ENCODE data around the gene LIME1. TPM values are rescaled to one million over a fixed set of nuclear protein-coding genes. Genes with fewer than 3 reads are reported as not detected.

Gene LIME1
- total RNA-seq, 1 experiment from 2014 or later, result 25.8 TPM

DNA sequence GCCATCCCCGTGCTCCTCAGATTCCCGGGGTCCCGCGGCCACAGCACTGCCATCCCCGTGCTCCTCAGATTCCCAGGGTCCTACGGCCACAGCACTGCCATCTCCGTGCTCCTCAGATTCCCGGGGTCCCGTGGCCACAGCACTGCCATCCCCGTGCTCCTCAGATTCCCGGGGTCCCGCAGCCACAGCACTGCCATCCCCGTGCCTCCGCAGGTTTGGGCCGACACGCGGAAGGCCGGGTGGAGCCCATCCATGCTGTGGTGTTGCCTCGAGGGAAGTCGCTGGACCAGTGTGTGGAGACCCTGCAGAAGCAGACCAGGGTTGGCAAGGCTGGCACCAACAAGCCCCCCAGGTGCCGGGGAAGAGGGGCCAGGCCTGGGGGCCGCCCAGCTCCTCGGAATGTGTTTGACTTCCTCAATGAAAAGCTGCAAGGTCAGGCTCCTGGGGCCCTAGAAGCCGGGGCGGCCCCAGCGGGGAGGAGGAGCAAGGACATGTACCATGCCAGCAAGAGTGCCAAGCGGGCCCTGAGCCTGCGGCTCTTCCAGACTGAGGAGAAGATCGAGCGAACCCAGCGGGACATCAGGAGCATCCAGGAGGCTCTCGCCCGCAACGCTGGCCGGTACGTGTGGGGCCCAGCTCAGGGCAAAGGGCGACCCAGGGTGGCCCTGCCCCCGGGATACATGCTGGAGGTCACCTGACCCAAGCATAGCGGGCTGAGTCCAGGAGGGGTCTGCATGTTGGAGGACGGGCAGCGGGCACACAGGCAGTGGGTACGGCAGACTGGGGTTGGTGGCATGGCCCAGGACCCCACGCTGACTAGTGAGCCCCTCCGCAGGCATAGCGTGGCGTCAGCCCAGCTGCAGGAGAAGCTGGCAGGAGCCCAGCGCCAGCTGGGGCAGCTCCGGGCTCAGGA lies 1.3 kb upstream of the LIME1 start:
- no peak for DNase-seq
- H3K9me3 Mint-ChIP-seq (ENCODE audit: low read depth, unreplicated experiment), result no peaks in the 10 kb centered on the region
- intact Hi-C loops (cut with micrococcal nuclease; ENCODE audit: unreplicated experiment), result no loop called here
- TF ChIP-seq, protein P1, sequence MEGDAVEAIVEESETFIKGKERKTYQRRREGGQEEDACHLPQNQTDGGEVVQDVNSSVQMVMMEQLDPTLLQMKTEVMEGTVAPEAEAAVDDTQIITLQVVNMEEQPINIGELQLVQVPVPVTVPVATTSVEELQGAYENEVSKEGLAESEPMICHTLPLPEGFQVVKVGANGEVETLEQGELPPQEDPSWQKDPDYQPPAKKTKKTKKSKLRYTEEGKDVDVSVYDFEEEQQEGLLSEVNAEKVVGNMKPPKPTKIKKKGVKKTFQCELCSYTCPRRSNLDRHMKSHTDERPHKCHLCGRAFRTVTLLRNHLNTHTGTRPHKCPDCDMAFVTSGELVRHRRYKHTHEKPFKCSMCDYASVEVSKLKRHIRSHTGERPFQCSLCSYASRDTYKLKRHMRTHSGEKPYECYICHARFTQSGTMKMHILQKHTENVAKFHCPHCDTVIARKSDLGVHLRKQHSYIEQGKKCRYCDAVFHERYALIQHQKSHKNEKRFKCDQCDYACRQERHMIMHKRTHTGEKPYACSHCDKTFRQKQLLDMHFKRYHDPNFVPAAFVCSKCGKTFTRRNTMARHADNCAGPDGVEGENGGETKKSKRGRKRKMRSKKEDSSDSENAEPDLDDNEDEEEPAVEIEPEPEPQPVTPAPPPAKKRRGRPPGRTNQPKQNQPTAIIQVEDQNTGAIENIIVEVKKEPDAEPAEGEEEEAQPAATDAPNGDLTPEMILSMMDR (IDR thresholded peaks at IDR 0.05; ENCODE audit: unreplicated experiment), result no peak
- peak overlapping the region; percentile 19 for H3K27ac Mint-ChIP-seq (ENCODE audit: unreplicated experiment)
- H3K4me3 Mint-ChIP-seq (ENCODE audit: low read depth, unreplicated experiment), result no peak overlapping the region
- TSS peak; percentile 47 for BruUV-seq (replicated peaks)
- no peaks in the 10 kb centered on the region for H3K27me3 Mint-ChIP-seq (ENCODE audit: unreplicated experiment)
- CTCF ChIA-PET, result no interaction called here
- peaks cover 46% of the 10 kb centered on the region for H3K36me3 Mint-ChIP-seq (ENCODE audit: insufficient read depth, unreplicated experiment)
- no peaks in the 10 kb centered on the region for H3K4me1 Mint-ChIP-seq (ENCODE audit: low read depth, unreplicated experiment)

GRCh38 chr20:63736893-63737694 lies 630 bp downstream of the LIME1 start:
- H3K27me3 Mint-ChIP-seq (ENCODE audit: unreplicated experiment), result no peaks in the 10 kb centered on the region

DNA sequence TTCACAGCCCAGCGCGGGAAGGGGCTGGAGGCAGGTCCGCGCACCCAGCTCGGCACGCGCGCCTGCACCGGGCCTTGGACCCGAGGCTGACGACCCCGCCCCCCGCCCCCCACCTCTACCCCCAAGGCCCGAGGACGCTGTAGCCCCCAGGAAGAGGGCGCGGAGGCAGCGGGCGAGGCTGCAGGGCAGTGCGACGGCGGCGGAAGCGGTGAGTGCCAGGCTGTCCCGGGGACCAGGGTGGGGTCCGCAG lies 1.2 kb downstream of the LIME1 start:
- DNase-seq, result no peak
- no peaks in the 10 kb centered on the region for H3K4me1 Mint-ChIP-seq (ENCODE audit: low read depth, unreplicated experiment)
- no peak overlapping the region for H3K4me3 Mint-ChIP-seq (ENCODE audit: low read depth, unreplicated experiment)
- H3K27ac Mint-ChIP-seq (ENCODE audit: unreplicated experiment), result no peak overlapping the region
- no TSS peak for BruUV-seq (replicated peaks)
- no peaks in the 10 kb centered on the region for H3K9me3 Mint-ChIP-seq (ENCODE audit: low read depth, unreplicated experiment)
- H3K36me3 Mint-ChIP-seq (ENCODE audit: insufficient read depth, unreplicated experiment), result peaks cover 65% of the 10 kb centered on the region
- TF ChIP-seq, protein P1 (IDR thresholded peaks at IDR 0.05; ENCODE audit: unreplicated experiment), result no peak
- intact Hi-C loops (cut with micrococcal nuclease; ENCODE audit: unreplicated experiment), result no loop called here
- CTCF ChIA-PET, result interaction anchor here (1.7 kb wide), 1 partner anchor 9 kb away, joined by 8 read pairs; no protein-coding TSS in a partner anchor
- H3K27me3 Mint-ChIP-seq (ENCODE audit: unreplicated experiment), result no peaks in the 10 kb centered on the region

More at GRCh38 chr20:63736893-63737694, 630 bp downstream of the LIME1 start:
- Mint-ChIP-seq H3K4me3 (ENCODE audit: low read depth, unreplicated experiment) (no peak overlapping the region), H3K9me3 (ENCODE audit: low read depth, unreplicated experiment) (no peaks in the 10 kb centered on the region), H3K27ac (ENCODE audit: unreplicated experiment) (no peak overlapping the region), H3K36me3 (ENCODE audit: insufficient read depth, unreplicated experiment) (peaks cover 65% of the 10 kb centered on the region), H3K4me1 (ENCODE audit: low read depth, unreplicated experiment) (no peaks in the 10 kb centered on the region)
- CTCF ChIA-PET, result interaction anchor here (1.7 kb wide), 1 partner anchor 9 kb away, joined by 8 read pairs; no protein-coding TSS in a partner anchor
- BruUV-seq (replicated peaks), result no TSS peak
- DNase-seq, result no peak
- TF ChIP-seq, protein P1 (IDR thresholded peaks at IDR 0.05; ENCODE audit: unreplicated experiment), result no peak
- intact Hi-C loops (cut with micrococcal nuclease; ENCODE audit: unreplicated experiment), result no loop called here

DNA sequence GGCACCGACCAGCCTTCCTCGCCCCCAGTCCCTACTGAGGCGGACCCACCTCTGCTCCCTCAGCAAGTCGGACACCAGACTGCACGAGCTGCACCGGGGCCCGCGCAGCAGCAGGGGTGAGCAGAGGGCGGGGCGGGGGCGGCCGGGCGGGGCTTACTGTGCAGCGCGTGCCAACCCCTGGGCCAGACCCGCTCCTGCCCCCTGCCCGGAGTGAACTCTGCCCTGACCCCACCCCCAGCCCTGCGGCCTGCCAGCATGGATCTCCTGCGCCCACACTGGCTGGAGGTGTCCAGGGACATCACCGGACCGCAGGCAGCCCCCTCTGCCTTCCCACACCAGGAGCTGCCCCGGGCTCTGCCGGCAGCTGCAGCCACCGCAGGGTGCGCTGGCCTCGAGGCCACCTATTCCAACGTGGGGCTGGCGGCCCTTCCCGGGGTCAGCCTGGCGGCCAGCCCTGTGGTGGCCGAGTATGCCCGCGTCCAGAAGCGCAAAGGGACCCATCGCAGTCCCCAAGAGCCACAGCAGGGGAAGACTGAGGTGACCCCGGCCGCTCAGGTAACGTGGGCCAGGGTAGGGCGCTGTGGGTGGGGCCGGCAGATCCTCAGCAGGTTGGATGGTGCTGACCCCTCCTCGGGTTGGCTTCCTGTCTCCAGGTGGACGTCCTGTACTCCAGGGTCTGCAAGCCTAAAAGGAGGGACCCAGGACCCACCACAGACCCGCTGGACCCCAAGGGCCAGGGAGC lies 1.7 kb downstream of the LIME1 start:
- CTCF ChIA-PET, result no interaction called here
- no peaks in the 10 kb centered on the region for H3K9me3 Mint-ChIP-seq (ENCODE audit: low read depth, unreplicated experiment)
- TF ChIP-seq, protein P1 (IDR thresholded peaks at IDR 0.05; ENCODE audit: unreplicated experiment), result no peak
- intact Hi-C loops (cut with micrococcal nuclease; ENCODE audit: unreplicated experiment), result no loop called here
- DNase-seq, result no peak
- no peak overlapping the region for H3K27ac Mint-ChIP-seq (ENCODE audit: unreplicated experiment)
- BruUV-seq (replicated peaks), result no TSS peak
- H3K27me3 Mint-ChIP-seq (ENCODE audit: unreplicated experiment), result no peaks in the 10 kb centered on the region
- H3K4me1 Mint-ChIP-seq (ENCODE audit: low read depth, unreplicated experiment), result no peaks in the 10 kb centered on the region
- peaks cover 65% of the 10 kb centered on the region for H3K36me3 Mint-ChIP-seq (ENCODE audit: insufficient read depth, unreplicated experiment)
- H3K4me3 Mint-ChIP-seq (ENCODE audit: low read depth, unreplicated experiment), result peak overlapping the region; percentile 34

All from Calu3 (cell line).